Ovary (tissue), 9 donors: ENCODE measurements around the gene CKS1B. TPM values are rescaled to one million over a fixed set of nuclear protein-coding genes. Genes with fewer than 3 reads are reported as not detected.
A peak's percentile ranks its signal among the peaks of the same experiment; 100 is the strongest.

ENCODE experiments used
- DNase-seq, 5 donors: peaks; one replicate each; pipeline ENCODE4 v3.0.0-alpha.2; 2019 to 2020
- H3K27ac ChIP-seq, 2 donors: fragments of 200-600 bp; one replicate each; pipeline versions ENCODE4 v1.5.1 to v1.8.0; 2019 to 2022
- H3K27me3 ChIP-seq: fragments of 200-600 bp; one replicate; pipeline ENCODE4 v1.8.0; 2022
- H3K36me3 ChIP-seq: fragments of 200-600 bp; sonication (generic); one replicate; pipeline ENCODE4 v1.5.1; 2019
- H3K4me1 ChIP-seq: one replicate; pipeline ENCODE4 v1.8.1; 2013; ENCODE audit warnings: mild to moderate bottlenecking, moderate library complexity; ENCODE audit not compliant: insufficient read depth
- H3K4me3 ChIP-seq: fragments of 200-600 bp; sonication (generic); one replicate; pipeline ENCODE4 v1.5.1; 2017
- H3K9me3 ChIP-seq, 2 donors: fragments of 200-600 bp in 1 of 2; sonication (generic) in 1 of 2; one replicate each; pipeline versions ENCODE4 v1.5.1 to v1.8.1; 2013 to 2019; ENCODE audit warnings: mild to moderate bottlenecking in 1 of 2, moderate library complexity in 1 of 2
- EP300 ChIP-seq: sonication (generic); formaldehyde crosslinking; IDR thresholded peaks from one replicate; pipeline ENCODE4 v1.6.1; 2017; ENCODE audit warnings: antibody characterized with exemption
- POLR2A ChIP-seq: fragments of 450-650 bp; IDR thresholded peaks from one replicate; pipeline ENCODE4 v1.6.1; 2017; ENCODE audit warnings: antibody characterized with exemption, mild to moderate bottlenecking, moderate library complexity
- WGBS, 3 donors: extraction: QIAGEN DNeasy Blood & Tissue Kit in 1 of 3; methylation state at CpG; one replicate each; pipeline versions ENCODE4 v1.1.5 to v1.1.7; 2013 to 2017; 5-methylcytosine and 5-hydroxymethylcytosine counted together
- intact Hi-C, 4 donors: fragments of 100-400 bp; cut with DNase I; formaldehyde crosslinking; loops; one replicate each; pipeline versions ENCODE4 v1.11.0 to v1.15.1; 2022 to 2023
- polyA plus RNA-seq, 2 donors: library from polyadenylated mRNA; stranded (reverse); fragments of 200-250 nt in 1 of 2; fragments of 350-450 nt in 1 of 2; fragmentation: Illumina TruSeq in 1 of 2; extraction: RNeasy Lipid Tissue Mini Kit (QIAGEN cat#74804) in 1 of 2; gene quantifications; one replicate each; pipeline ENCODE4 v1.2.3, GENCODE V29; 2013 to 2014
- total RNA-seq, 7 donors: library from RNA; depleted of rRNA in 2 of 7; stranded (reverse); fragments of >200 nt in 2 of 7; fragmentation: NEBNext Ultra II Directional in 3 of 7; extraction: Animal tissue kit (Norgen Biotek cat#: 25700) in 3 of 7; gene quantifications; one replicate each; pipeline versions ENCODE4 v1.1.0 to v1.2.4, GENCODE V29; 2016 to 2023
- TF ChIP-seq, protein P1 (sequence below), 3 donors: fragments of 450-650 bp in 2 of 3; fragments of 200-600 bp in 1 of 3; IDR thresholded peaks; one replicate each; pipeline versions ENCODE4 v1.5.1 to v1.8.0; 2016 to 2022; ENCODE audit warnings: antibody characterized with exemption in 3 of 3, mild to moderate bottlenecking in 1 of 3
- donor health status: DM: no; HTN: no; CAD: no; lungs with moderate emphysema.
- donor health status: DM: no; HTN: no; CAD: no.
- donor health status: Bipolar disorder and iron deficiency.
- donor health status: DM: yes; HTN: yes; CAD: no.
- donor health status: DM: no; HTN: no; CAD: no.
- donor health status: DM: yes; HTN: yes; CAD: no.

Gene CKS1B
- total and polyA plus RNA-seq, 9 donors, result 12.2 to 55.8 (median 28.0) TPM

DNA sequence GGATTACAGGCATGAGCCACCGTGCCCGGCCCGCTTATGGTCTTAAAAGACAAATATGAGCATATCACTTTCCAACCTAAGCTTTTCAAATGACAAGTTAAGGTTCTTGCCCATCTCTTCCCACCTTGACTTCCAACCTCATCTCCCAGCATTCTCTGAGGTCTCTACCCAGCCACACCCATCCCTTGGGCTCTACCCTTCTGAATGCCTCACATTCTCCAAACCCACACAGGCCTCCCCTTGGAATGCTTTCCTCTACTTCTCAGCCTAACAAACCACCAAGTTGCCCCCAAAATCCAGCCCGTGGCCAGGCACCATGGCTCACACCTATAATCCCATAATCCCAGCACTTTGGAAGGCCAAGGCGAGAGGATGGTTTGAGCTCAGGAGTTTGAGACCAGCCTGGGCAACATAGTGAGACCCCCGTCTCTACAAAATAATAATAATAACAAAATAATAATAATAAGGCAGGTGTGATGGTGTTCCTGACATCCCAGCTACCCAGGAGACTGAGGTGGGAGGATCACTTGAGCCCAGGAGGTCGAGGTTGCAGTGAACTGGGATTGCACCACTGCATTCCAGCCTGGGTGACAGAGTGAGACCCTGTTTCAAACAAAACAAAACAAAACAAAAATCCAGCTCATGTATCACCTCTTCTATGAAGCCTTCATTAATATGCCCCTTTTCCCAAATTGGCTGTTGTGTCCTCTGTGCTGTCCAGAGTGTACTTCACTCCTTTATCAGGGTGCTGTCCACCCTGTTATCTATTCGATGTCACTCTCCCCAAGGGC lies 47.9 kb downstream of the CKS1B start:
- Histone ChIP-seq H3K27ac (no peak overlapping the region), H3K9me3 (no peaks in the 10 kb centered on the region), H3K4me1 (peaks cover 4% of the 10 kb centered on the region), H3K36me3 (no peaks in the 10 kb centered on the region), H3K4me3 (no peak overlapping the region), H3K27me3 (no peaks in the 10 kb centered on the region)
- DNase-seq, result no peak
- TF ChIP-seq POLR2A (no peak), EP300 (no peak)
- TF ChIP-seq, protein P1, sequence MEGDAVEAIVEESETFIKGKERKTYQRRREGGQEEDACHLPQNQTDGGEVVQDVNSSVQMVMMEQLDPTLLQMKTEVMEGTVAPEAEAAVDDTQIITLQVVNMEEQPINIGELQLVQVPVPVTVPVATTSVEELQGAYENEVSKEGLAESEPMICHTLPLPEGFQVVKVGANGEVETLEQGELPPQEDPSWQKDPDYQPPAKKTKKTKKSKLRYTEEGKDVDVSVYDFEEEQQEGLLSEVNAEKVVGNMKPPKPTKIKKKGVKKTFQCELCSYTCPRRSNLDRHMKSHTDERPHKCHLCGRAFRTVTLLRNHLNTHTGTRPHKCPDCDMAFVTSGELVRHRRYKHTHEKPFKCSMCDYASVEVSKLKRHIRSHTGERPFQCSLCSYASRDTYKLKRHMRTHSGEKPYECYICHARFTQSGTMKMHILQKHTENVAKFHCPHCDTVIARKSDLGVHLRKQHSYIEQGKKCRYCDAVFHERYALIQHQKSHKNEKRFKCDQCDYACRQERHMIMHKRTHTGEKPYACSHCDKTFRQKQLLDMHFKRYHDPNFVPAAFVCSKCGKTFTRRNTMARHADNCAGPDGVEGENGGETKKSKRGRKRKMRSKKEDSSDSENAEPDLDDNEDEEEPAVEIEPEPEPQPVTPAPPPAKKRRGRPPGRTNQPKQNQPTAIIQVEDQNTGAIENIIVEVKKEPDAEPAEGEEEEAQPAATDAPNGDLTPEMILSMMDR (IDR thresholded peaks at IDR 0.05), result no peak
- WGBS, 3 donors, result 78 to 85% (median 81%) methylated on average over 8 of the region's 8 CpGs
- intact Hi-C loops, result no loop called here

DNA sequence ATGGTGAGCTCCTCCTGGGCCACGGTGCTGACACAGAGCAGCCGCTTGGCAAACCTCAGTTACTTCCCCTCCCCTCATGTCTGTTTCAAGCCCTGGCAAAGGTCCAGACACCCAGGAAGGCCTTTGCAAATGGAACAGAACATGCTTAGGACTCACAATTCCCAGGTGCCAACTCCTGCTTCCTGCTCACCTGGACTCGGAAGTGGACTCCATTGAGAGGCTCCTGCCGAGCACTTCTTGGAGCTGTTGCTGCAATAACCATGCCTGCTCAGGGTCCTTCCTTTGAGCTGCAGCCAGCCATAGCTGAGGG lies 48.4 kb downstream of the CKS1B start:
- Histone ChIP-seq H3K4me3 (no peak overlapping the region), H3K4me1 (peaks cover 2% of the 10 kb centered on the region), H3K36me3 (no peaks in the 10 kb centered on the region), H3K9me3 (no peaks in the 10 kb centered on the region), H3K27ac (no peak overlapping the region), H3K27me3 (no peaks in the 10 kb centered on the region)
- peak in 1 of 5 donors; percentile 22 for DNase-seq
- intact Hi-C loops, result no loop called here
- WGBS, 3 donors, result 63 to 67% (median 64%) methylated on average over 4 of the region's 4 CpGs
- TF ChIP-seq, protein P1 (IDR thresholded peaks at IDR 0.05), result no peak
- TF ChIP-seq POLR2A (no peak), EP300 (no peak)

DNA sequence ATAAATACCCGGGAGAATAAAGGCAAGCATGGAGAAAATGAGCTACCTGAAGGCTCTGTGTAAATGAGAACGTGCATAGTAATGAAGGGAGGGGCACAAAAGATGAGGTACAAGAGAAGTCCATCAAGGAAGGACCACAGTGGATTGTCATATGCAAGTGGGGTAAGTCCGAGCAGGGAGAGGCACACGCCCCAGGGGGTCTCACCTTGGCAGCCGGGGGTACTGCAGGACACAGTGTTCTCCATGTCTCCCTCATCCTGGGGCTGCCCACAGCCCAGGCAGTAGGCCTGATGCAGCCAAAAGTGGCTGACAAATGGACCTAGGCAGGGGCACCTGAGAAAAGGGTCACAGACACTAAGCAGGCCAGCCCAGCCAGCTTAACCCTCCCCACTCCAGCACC lies 49.1 kb downstream of the CKS1B start:
- TF ChIP-seq EP300 (no peak), POLR2A (no peak)
- TF ChIP-seq, protein P1 (IDR thresholded peaks at IDR 0.05), result no peak
- 73 to 84% (median 78%) methylated on average over 5 of the region's 5 CpGs for WGBS, 3 donors
- Histone ChIP-seq H3K4me1 (no peaks in the 10 kb centered on the region), H3K27me3 (no peaks in the 10 kb centered on the region), H3K9me3 (no peaks in the 10 kb centered on the region), H3K4me3 (no peak overlapping the region), H3K36me3 (no peaks in the 10 kb centered on the region), H3K27ac (no peak overlapping the region)
- no peak for DNase-seq
- intact Hi-C loops, result no loop called here

DNA sequence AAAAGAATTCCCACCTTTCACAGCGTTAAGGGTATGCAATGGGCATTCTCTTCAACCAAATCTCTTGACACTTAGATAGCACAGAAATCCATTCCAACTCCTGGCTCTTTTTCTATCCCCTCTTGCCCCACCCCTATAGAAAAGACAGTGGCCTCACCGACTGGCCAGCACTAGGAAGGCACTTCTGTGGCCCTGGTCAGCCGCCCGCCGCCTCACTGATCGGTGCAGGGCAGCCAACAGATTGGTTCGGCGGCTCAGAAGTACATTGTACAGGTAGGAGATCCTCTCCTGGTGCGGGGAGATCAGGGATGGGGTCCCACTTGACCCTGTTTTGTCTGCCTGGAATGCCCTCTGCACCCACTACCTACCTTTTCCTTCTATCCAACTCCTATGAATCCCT lies 49.8 kb downstream of the CKS1B start:
- intact Hi-C loops, result no loop called here
- 86 to 92% (median 87%) methylated on average over 9 of the region's 9 CpGs for WGBS, 3 donors
- no peaks in the 10 kb centered on the region for H3K27me3 ChIP-seq
- no peak overlapping the region for H3K4me3 ChIP-seq
- no peaks in the 10 kb centered on the region for H3K36me3 ChIP-seq
- H3K27ac ChIP-seq, result no peak overlapping the region
- no peaks in the 10 kb centered on the region for H3K4me1 ChIP-seq
- DNase-seq, result no peak
- no peaks in the 10 kb centered on the region for H3K9me3 ChIP-seq
- TF ChIP-seq, protein P1 (IDR thresholded peaks at IDR 0.05), result no peak
- TF ChIP-seq EP300 (no peak), POLR2A (no peak)
